Measurements from ENCODE around the gene KLRD1. TPM values are rescaled to one million over a fixed set of nuclear protein-coding genes. Genes with fewer than 3 reads are reported as not detected.

KLRD1 gene
- total and polyA plus RNA-seq, 4 donors: 0.60 to 5.0 (median 1.4) TPM

DNA sequence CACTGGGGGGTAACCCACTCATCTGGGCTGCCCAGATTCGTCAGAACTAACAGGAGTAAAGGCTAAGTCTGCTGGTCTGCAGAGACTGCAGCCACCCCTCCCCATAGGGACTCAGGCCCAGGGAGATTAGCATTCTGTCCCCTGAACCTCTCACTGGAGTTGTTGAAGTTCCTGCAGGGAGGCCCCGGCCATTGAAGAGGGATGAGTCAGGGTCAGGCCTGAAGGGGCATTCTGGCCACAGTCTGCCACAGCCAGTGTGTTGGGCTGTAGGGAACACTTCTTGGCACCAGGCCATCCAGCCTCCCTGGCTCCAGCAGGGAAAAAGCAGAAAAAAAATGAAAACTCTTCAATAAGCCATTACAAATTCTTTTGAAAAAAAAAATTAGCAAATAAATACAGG is 46.8 kb downstream of the KLRD1 start:
- peaks cover 0 to 4% (median 0%) of the 10 kb centered on the region in 4 donors for H3K27me3 ChIP-seq (ENCODE audit: control insufficient read depth in 4 of 4, insufficient read depth in 4 of 4, low read length in 3 of 4)
- no peaks in the 10 kb centered on the region for H3K36me3 ChIP-seq (ENCODE audit: control insufficient read depth in 4 of 4, insufficient read depth in 3 of 4, low read depth in 1 of 4, low read length in 3 of 4)
- no peak overlapping the region for H3K27ac ChIP-seq (ENCODE audit: low read depth in 1 of 2, low read length in 2 of 2)
- no peaks in the 10 kb centered on the region for H3K4me1 ChIP-seq (ENCODE audit: control insufficient read depth in 4 of 4, insufficient read depth in 4 of 4, low read length in 3 of 4)
- no peak for TF ChIP-seq SP1 (IDR thresholded peaks at IDR 0.05)
- TF ChIP-seq TAF1 (conservative IDR thresholded peaks at IDR 0.05): no peak
- TF ChIP-seq NR2F2 (IDR thresholded peaks at IDR 0.05): no peak
- TF ChIP-seq, protein P1, sequence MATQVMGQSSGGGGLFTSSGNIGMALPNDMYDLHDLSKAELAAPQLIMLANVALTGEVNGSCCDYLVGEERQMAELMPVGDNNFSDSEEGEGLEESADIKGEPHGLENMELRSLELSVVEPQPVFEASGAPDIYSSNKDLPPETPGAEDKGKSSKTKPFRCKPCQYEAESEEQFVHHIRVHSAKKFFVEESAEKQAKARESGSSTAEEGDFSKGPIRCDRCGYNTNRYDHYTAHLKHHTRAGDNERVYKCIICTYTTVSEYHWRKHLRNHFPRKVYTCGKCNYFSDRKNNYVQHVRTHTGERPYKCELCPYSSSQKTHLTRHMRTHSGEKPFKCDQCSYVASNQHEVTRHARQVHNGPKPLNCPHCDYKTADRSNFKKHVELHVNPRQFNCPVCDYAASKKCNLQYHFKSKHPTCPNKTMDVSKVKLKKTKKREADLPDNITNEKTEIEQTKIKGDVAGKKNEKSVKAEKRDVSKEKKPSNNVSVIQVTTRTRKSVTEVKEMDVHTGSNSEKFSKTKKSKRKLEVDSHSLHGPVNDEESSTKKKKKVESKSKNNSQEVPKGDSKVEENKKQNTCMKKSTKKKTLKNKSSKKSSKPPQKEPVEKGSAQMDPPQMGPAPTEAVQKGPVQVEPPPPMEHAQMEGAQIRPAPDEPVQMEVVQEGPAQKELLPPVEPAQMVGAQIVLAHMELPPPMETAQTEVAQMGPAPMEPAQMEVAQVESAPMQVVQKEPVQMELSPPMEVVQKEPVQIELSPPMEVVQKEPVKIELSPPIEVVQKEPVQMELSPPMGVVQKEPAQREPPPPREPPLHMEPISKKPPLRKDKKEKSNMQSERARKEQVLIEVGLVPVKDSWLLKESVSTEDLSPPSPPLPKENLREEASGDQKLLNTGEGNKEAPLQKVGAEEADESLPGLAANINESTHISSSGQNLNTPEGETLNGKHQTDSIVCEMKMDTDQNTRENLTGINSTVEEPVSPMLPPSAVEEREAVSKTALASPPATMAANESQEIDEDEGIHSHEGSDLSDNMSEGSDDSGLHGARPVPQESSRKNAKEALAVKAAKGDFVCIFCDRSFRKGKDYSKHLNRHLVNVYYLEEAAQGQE (IDR thresholded peaks at IDR 0.05): no peak
- TF ChIP-seq GABPA (IDR thresholded peaks at IDR 0.05 in 1 of 2, conservative IDR thresholded peaks at IDR 0.05 in 1 of 2): no peak
- no peak for TF ChIP-seq RAD21 (IDR thresholded peaks at IDR 0.05)
- no peak for TF ChIP-seq YY1 (IDR thresholded peaks at IDR 0.05)
- TF ChIP-seq, protein P2, sequence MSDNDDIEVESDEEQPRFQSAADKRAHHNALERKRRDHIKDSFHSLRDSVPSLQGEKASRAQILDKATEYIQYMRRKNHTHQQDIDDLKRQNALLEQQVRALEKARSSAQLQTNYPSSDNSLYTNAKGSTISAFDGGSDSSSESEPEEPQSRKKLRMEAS (IDR thresholded peaks at IDR 0.05): no peak
- no peak for TF ChIP-seq FOXA1 (IDR thresholded peaks at IDR 0.05)
- no peak for TF ChIP-seq FOXA2 (IDR thresholded peaks at IDR 0.05)
- TF ChIP-seq, protein P3, sequence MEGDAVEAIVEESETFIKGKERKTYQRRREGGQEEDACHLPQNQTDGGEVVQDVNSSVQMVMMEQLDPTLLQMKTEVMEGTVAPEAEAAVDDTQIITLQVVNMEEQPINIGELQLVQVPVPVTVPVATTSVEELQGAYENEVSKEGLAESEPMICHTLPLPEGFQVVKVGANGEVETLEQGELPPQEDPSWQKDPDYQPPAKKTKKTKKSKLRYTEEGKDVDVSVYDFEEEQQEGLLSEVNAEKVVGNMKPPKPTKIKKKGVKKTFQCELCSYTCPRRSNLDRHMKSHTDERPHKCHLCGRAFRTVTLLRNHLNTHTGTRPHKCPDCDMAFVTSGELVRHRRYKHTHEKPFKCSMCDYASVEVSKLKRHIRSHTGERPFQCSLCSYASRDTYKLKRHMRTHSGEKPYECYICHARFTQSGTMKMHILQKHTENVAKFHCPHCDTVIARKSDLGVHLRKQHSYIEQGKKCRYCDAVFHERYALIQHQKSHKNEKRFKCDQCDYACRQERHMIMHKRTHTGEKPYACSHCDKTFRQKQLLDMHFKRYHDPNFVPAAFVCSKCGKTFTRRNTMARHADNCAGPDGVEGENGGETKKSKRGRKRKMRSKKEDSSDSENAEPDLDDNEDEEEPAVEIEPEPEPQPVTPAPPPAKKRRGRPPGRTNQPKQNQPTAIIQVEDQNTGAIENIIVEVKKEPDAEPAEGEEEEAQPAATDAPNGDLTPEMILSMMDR (IDR thresholded peaks at IDR 0.05; ENCODE audit: low read depth, low read length, missing input control): no peak
- TF ChIP-seq JUND (IDR thresholded peaks at IDR 0.05): no peak
- TF ChIP-seq, protein P4, sequence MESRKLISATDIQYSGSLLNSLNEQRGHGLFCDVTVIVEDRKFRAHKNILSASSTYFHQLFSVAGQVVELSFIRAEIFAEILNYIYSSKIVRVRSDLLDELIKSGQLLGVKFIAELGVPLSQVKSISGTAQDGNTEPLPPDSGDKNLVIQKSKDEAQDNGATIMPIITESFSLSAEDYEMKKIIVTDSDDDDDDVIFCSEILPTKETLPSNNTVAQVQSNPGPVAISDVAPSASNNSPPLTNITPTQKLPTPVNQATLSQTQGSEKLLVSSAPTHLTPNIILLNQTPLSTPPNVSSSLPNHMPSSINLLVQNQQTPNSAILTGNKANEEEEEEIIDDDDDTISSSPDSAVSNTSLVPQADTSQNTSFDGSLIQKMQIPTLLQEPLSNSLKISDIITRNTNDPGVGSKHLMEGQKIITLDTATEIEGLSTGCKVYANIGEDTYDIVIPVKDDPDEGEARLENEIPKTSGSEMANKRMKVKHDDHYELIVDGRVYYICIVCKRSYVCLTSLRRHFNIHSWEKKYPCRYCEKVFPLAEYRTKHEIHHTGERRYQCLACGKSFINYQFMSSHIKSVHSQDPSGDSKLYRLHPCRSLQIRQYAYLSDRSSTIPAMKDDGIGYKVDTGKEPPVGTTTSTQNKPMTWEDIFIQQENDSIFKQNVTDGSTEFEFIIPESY (IDR thresholded peaks at IDR 0.05): no peak
- TF ChIP-seq, protein P5, sequence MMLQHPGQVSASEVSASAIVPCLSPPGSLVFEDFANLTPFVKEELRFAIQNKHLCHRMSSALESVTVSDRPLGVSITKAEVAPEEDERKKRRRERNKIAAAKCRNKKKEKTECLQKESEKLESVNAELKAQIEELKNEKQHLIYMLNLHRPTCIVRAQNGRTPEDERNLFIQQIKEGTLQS (IDR thresholded peaks at IDR 0.05): no peak
- TF ChIP-seq EGR1 (IDR thresholded peaks at IDR 0.05; ENCODE audit: low read depth in 2 of 2): no peak
- no peak for TF ChIP-seq HNF4A (conservative IDR thresholded peaks at IDR 0.05)
- no peak for TF ChIP-seq HNF4G (IDR thresholded peaks at IDR 0.05)
- no peak for TF ChIP-seq RXRA (IDR thresholded peaks at IDR 0.05)
- no peak overlapping the region for H3K9ac ChIP-seq (ENCODE audit: low read depth in 1 of 2, low read length in 2 of 2)
- H3K9me3 ChIP-seq (ENCODE audit: control insufficient read depth in 4 of 4, low read length in 3 of 4): peaks cover 0 to 2% (median 0%) of the 10 kb centered on the region in 4 donors
- DNase-seq (ENCODE audit: low spot score): no peak
- H3K4me3 ChIP-seq (ENCODE audit: low read depth in 1 of 3, low read length in 3 of 3): no peak overlapping the region
- WGBS: 74% methylated on average over 2 of the region's 2 CpGs

Measured in liver (tissue), 9 donors.